Endothelial cell of umbilical vein (primary cell): Measurements from ENCODE around the gene CMC2. TPM values are rescaled to one million over a fixed set of nuclear protein-coding genes. Genes with fewer than 3 reads are reported as not detected.

Source experiments
- BruUV-seq: library from RNA; stranded (reverse); fragments of 400-500 nt; replicated peaks from 2 replicates; lab custom pipeline; 2021; lab: Mats Ljungman, UMichigan
- CTCF ChIA-PET: fragments of 300-600, 350-600 bp; sonication (Branson Sonifier 250); formaldehyde crosslinking; loops from one replicate; lab custom pipeline; 2021; ENCODE audit warnings: antibody characterized with exemption, inconsistent platforms; lab: Charles Lee
- POLR2A ChIA-PET: fragments of 300-600, 350-600 bp; sonication (Branson Sonifier 250); formaldehyde crosslinking; loops from one replicate; lab custom pipeline; 2021; ENCODE audit warnings: antibody characterized with exemption, inconsistent platforms; lab: Charles Lee
- DNase-seq: peaks from one replicate; pipeline ENCODE4 v3.0.0-alpha.2; 2011; ENCODE audit warnings: low read depth, low spot score
- FAIRE-seq: peaks from 2 replicates; lab custom pipeline; 2011; peaks lifted over from hg19 to GRCh38; lab: Jason Lieb, UNC
- H2AFZ ChIP-seq: 2 replicates; pipeline ENCODE4 v1.6.0; 2012; ENCODE audit warnings: low read depth, low read length, control low read depth, inconsistent platforms
- H3K27ac ChIP-seq: 2 replicates; pipeline ENCODE4 v1.5.1; 2011; ENCODE audit warnings: low read depth, mild to moderate bottlenecking, control low read depth, low read length, moderate library complexity; ENCODE audit not compliant: insufficient read depth
- H3K27me3 ChIP-seq, 2 experiments: 2 replicates each; pipeline versions ENCODE4 v1.6.0 to v1.6.1; 2011; ENCODE audit warnings: low read length in 2 of 2, mixed read lengths in 1 of 2; ENCODE audit not compliant: control insufficient read depth in 2 of 2, insufficient read depth in 2 of 2
- H3K36me3 ChIP-seq, 2 experiments: 2 replicates in 1 of 2; 3 replicates in 1 of 2; pipeline ENCODE4 v1.5.1; 2011; ENCODE audit warnings: low read length in 2 of 2, mild to moderate bottlenecking in 1 of 2, moderate library complexity in 1 of 2; ENCODE audit not compliant: control insufficient read depth in 2 of 2, insufficient read depth in 2 of 2; ENCODE audit errors: extremely low read depth in 1 of 2
- H3K4me1 ChIP-seq: 3 replicates; pipeline ENCODE4 v1.5.1; 2011; ENCODE audit warnings: mild to moderate bottlenecking, low read length; ENCODE audit not compliant: control insufficient read depth, insufficient read depth; ENCODE audit errors: extremely low read depth
- H3K4me2 ChIP-seq: 2 replicates; pipeline ENCODE4 v1.6.1; 2011; ENCODE audit warnings: low read length, control low read depth, mixed read lengths; ENCODE audit not compliant: insufficient read depth
- H3K4me3 ChIP-seq, 3 experiments: fragments of 200-600 bp in 1 of 3; sonication (generic), shearing (Covaris generic) in 1 of 3; replicated peaks in 1 of 3; 2 replicates each; pipeline ENCODE4 v1.5.1; 2011 to 2016; ENCODE audit warnings: control low read depth in 3 of 3, low read length in 3 of 3, mild to moderate bottlenecking in 2 of 3, inconsistent platforms in 1 of 3, low read depth in 1 of 3, moderate library complexity in 1 of 3; ENCODE audit not compliant: insufficient read depth in 1 of 3
- H3K79me2 ChIP-seq: 2 replicates; pipeline ENCODE4 v1.6.0; 2012; ENCODE audit warnings: low read length, inconsistent platforms; ENCODE audit not compliant: control insufficient read depth, insufficient read depth
- H3K9ac ChIP-seq: replicated peaks from 2 replicates; pipeline ENCODE3; 2011; ENCODE audit warnings: low read length, control low read depth; ENCODE audit not compliant: insufficient read depth; ENCODE audit errors: extremely low read depth
- H3K9me1 ChIP-seq: replicated peaks from 3 replicates; pipeline ENCODE4 v1.6.0; 2011; ENCODE audit warnings: mild to moderate bottlenecking, low read length; ENCODE audit not compliant: control insufficient read depth, insufficient read depth; ENCODE audit errors: extremely low read depth
- H3K9me3 ChIP-seq: replicated peaks from 2 replicates; pipeline ENCODE4 v1.5.1; 2012; ENCODE audit warnings: low read length, inconsistent platforms; ENCODE audit not compliant: control insufficient read depth, insufficient read depth
- H4K20me1 ChIP-seq: replicated peaks from 2 replicates; pipeline ENCODE3; 2011; ENCODE audit warnings: mild to moderate bottlenecking, low read length; ENCODE audit not compliant: control insufficient read depth, insufficient read depth; ENCODE audit errors: extremely low read depth
- JUN ChIP-seq: IDR thresholded peaks from 2 replicates; pipeline ENCODE4 v1.6.1; 2011; ENCODE audit warnings: borderline replicate concordance, low read depth; ENCODE audit not compliant: insufficient read length, insufficient read depth
- POLR2AphosphoS5 ChIP-seq: IDR thresholded peaks from 2 replicates; pipeline ENCODE4 v1.6.1; 2012; ENCODE audit warnings: low read depth, mild to moderate bottlenecking, control low read depth, low read length, moderate library complexity; ENCODE audit not compliant: insufficient read depth
- dilution Hi-C: fragments of 300-500 bp; cut with MboI; formaldehyde crosslinking; loops from one replicate; pipeline ENCODE4 v1.15.0; 2019; ENCODE audit warnings: low sequenced_read_pairs; ENCODE audit not compliant: extremely low pct_ligation_motif_present
- intact Hi-C: fragments of 100-400 bp; cut with micrococcal nuclease; formaldehyde crosslinking; loops from one replicate; pipeline ENCODE4 v1.10.0; 2022
- polyA plus RNA-seq, 4 experiments: library from polyadenylated mRNA; depleted of rRNA in 3 of 4; stranded (reverse) in 3 of 4; unstranded in 1 of 4; fragments of >200 nt; gene quantifications; 2 replicates each; pipeline versions ENCODE4 v1.2.1 to v1.2.3, GENCODE V29; 2011 to 2012; ENCODE audit warnings: missing spikeins in 1 of 4
- total RNA-seq: library from RNA; stranded (reverse); gene quantifications from 2 replicates; pipeline ENCODE4 v1.2.3, GENCODE V29; 2021
- TF ChIP-seq, protein P1 (sequence below), 2 donors: IDR thresholded peaks; 1 replicate in 1 of 2; 2 replicates in 1 of 2; pipeline ENCODE4 v1.5.1; 2011; ENCODE audit warnings: low read length in 2 of 2, mild to moderate bottlenecking in 2 of 2, moderate library complexity in 2 of 2, control low read depth in 1 of 2, inconsistent platforms in 1 of 2, low read depth in 1 of 2; ENCODE audit not compliant: insufficient read depth in 1 of 2; ENCODE audit errors: extremely low read depth in 1 of 2

Gene CMC2
- total and polyA plus RNA-seq, 2 donors (not counting 3 experiments of a cell fraction or from before 2014, with no cell fraction given): 97.8 to 216 TPM

DNA sequence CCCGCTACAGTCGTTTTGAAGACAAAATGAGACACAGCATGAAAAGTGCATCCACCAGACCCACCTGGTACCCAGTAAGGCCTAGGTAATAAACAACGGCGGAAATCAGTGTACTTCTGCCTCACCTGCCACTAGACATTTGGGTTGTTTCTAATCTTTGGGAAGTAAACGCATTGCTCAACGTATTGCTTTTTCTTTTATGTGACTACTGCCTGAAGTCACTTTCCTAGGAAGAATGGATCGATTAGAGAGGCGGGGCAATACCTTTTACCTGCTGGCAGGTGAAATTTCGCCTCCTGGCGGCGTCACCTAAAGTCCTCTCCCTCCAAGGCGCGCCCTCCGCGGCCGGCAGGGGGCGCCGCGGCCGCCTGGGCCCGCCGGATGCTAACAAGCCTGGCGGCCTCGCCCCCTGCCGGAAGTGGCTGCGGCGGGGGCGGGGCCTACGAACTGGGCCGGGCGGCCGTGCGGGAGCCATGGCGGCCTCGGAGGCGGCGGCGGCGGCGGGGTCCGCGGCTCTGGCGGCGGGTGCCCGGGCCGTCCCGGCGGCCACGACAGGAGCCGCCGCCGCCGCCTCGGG is 28.8 kb upstream of the CMC2 start, which contains the start of gene ATMIN:
ATMIN (plus strand) TSS at position 445 of the 577 bp plus-strand sequence; CDS start at position 474, 29 bp downstream.
- CTCF ChIA-PET: interaction anchor here (0.6 to 5.3 kb wide), 56 partner anchors 9 to 839 kb away, joined by 3 to 36 read pairs (median 5); partner anchors contain the start of genes C16orf46, CENPN and CMC2
- FAIRE-seq: peak; percentile 48

More for the DNA sequence above, 28.8 kb upstream of the CMC2 start, which contains the start of gene ATMIN:
- Histone ChIP-seq H3K27ac (peak within 1 kb of the TSS; percentile 61), H3K4me2 (peak within 1 kb of the TSS; percentile 81), H3K27me3 (no peaks in the 10 kb centered on the region), H3K4me3 (peak within 1 kb of the TSS; percentile 61 to 69 (median 69)), H3K4me1 (peaks cover 11% of the 10 kb centered on the region), H3K9me1 (no peaks in the 10 kb centered on the region), H3K9ac (peak within 1 kb of the TSS; percentile 84), H3K36me3 (peaks cover 0 to 5% of the 10 kb centered on the region in 2 experiments), H3K79me2 (peaks cover 30% of the 10 kb centered on the region), H4K20me1 (no peaks in the 10 kb centered on the region), H3K9me3 (no peaks in the 10 kb centered on the region), H2AFZ (peak within 1 kb of the TSS; percentile 81)
- TF ChIP-seq JUN (no peak), POLR2AphosphoS5 (peak; percentile 85)
- TF ChIP-seq, protein P1, sequence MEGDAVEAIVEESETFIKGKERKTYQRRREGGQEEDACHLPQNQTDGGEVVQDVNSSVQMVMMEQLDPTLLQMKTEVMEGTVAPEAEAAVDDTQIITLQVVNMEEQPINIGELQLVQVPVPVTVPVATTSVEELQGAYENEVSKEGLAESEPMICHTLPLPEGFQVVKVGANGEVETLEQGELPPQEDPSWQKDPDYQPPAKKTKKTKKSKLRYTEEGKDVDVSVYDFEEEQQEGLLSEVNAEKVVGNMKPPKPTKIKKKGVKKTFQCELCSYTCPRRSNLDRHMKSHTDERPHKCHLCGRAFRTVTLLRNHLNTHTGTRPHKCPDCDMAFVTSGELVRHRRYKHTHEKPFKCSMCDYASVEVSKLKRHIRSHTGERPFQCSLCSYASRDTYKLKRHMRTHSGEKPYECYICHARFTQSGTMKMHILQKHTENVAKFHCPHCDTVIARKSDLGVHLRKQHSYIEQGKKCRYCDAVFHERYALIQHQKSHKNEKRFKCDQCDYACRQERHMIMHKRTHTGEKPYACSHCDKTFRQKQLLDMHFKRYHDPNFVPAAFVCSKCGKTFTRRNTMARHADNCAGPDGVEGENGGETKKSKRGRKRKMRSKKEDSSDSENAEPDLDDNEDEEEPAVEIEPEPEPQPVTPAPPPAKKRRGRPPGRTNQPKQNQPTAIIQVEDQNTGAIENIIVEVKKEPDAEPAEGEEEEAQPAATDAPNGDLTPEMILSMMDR (IDR thresholded peaks at IDR 0.05; ENCODE audit: extremely low read depth in 1 of 2, insufficient read depth in 1 of 2, low read depth in 1 of 2, low read length in 2 of 2): peak; percentile 89 to 96
- no TSS peak for BruUV-seq
- dilution Hi-C loops (no loop called here), intact Hi-C loops (loop anchor here (1.0 to 5.0 kb wide), 5 partner anchors 28 to 703 kb away; partner anchors contain the start of genes C16orf46 and CENPN)
- POLR2A ChIA-PET: no interaction called here
- peak; percentile 77 for DNase-seq
